ENCODE results near the gene CDC42BPA. TPM values are rescaled to one million over a fixed set of nuclear protein-coding genes. Genes with fewer than 3 reads are reported as not detected.

CDC42BPA gene
- polyA plus RNA-seq, 6 donors from 2014 or later = 0.03 to 0.74 (median 0.48) TPM; not detected in 2

DNA sequence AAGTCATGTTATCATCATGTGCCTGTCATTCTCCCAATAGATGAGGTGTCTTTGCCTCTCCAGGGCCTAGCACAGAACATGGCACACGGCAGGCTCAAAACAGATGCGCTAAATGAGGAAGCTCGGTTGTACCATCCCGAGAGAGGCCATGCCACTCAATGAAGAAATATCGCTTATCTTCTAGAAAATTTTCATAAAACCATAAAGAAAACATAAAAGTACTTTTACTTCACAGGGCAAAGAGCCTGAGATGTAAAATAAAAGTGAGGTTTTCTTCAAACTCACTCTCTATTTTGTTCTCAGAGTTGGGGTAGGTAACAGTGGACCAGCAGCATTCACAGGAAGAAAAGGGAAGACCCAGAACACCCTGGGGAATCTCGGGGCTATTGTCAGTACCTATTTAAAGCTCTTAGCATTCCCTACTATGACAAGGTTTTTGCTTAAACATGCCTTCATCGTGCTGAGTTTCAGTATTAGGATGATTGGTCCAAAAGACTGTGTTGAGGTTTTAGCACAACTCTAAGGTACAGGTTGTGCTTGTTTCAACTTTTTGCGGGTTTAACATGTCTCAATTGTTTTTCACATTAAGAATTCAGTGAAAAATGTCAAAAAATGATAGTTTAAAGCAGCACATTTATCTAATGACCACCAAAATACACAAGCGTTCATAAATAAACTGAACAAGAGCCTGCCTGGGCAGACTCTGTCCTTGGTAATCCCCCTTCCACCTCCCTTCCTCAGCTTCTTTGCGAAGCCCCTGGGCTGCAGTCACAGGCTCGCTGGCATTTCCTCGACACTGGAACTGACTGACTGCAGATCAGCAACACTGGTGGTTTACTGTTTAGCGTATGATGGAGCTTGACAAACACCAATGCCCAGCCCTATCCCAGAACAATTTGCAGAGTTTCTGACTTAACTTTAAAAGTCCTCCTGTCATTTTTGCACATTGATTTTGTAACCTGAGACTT is 322.6 kb downstream of the CDC42BPA start:
- H3K36me3 Mint-ChIP-seq = no peaks in the 10 kb centered on the region
- H3K4me3 Mint-ChIP-seq = no peak overlapping the region
- peaks cover 0 to 5% (median 0%) of the 10 kb centered on the region in 7 donors for H3K9me3 Mint-ChIP-seq
- H3K27ac Mint-ChIP-seq = no peak overlapping the region
- DNase-seq (no peak), ATAC-seq (ENCODE audit: low read depth in 2 of 2) (no peak)
- peaks cover 0 to 7% (median 0%) of the 10 kb centered on the region in 3 donors for H3K27me3 Mint-ChIP-seq
- peaks cover under 1 to 4% (median 3%) of the 10 kb centered on the region in 3 donors for H3K4me1 Mint-ChIP-seq

DNA sequence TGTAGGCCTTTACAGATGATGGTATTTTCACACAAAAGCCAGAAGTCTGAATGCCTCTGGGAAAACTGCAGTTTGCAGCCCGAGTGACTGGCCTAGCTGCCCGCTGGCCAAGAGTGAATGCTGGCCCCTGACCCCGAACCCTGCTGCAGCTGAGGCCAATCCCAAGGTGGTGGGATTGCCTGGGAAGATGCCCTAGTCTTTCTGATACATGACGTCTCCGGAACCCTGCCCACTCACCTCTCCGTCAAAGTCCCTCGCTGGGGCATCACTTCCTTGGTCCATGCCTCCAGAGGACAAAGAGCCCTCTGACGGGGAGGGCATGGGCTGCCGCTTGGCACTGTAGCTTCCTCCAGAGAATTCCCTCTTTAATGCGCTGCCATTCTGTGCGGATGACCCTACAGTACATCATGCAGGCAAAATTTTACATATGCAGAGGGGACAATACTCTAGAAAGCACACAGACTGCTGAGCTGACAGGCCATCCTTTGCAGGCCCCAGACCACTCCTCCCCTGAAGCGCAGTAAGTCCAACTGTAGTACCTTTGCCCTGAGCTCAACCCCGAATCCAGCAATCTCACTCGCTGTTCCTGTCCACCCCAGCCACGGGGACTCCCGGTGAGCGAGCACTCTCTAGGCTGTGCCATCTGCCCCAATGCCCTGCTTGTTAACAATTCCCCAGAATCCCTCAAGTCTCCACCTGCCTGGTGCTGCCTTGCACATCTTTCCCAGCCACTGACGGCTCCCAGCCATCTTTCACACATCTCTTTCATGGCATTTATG is 323.5 kb downstream of the CDC42BPA start:
- H3K4me1 Mint-ChIP-seq = peaks cover 9 to 12% (median 11%) of the 10 kb centered on the region in 3 donors
- DNase-seq = no peak
- H3K27me3 Mint-ChIP-seq = peaks cover 0 to 7% (median 0%) of the 10 kb centered on the region in 3 donors
- peaks cover 0 to under 1% (median 0%) of the 10 kb centered on the region in 7 donors for H3K9me3 Mint-ChIP-seq
- no peak overlapping the region for H3K4me3 Mint-ChIP-seq
- H3K36me3 Mint-ChIP-seq = no peaks in the 10 kb centered on the region
- no peak for ATAC-seq (ENCODE audit: low read depth in 2 of 2)
- peak overlapping the region in 2 of 6 donors; percentile 9 to 62 for H3K27ac Mint-ChIP-seq

DNA sequence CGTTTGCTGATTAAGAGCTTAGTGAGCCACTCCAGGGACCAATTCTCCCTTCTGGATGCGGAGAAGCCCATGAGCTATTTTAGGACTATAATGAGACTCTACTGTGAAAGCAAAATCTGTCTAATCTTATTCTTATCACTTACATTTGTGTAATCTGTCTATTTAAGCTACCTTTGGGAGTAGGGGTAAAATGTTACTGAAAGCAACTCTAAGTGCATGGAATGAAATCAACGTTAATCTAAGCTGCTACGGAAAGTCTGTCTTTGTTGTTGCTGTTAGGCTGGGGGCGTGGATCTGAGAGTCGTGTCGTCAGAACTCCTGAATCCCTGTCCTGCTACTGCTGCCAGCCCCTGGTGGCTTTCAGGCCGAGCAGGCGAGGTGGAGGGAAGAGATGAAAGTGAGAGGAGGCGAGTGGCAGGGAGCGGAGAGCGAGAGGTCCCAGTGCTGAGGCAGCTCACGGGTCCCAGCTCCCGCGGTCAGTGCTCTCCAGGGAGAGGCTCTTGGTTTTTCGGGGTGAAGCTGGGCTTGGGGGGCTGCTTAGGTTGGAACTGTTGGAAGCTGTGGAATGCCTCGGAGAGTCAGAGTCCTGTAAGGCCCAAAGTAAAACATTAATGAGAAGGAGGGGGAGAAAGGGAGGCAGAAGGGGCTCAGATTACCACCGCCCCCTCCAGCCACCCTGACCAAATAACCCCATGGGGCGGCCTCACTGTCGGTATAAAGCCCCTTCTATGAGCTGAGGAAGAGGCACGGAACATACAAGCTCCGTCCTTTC is 324.3 kb downstream of the CDC42BPA start:
- Mint-ChIP-seq H3K27ac (no peak overlapping the region), H3K4me1 (peaks cover 16 to 19% (median 19%) of the 10 kb centered on the region in 3 donors), H3K36me3 (no peaks in the 10 kb centered on the region), H3K27me3 (peaks cover 0 to 7% (median 0%) of the 10 kb centered on the region in 3 donors), H3K9me3 (no peaks in the 10 kb centered on the region), H3K4me3 (peak overlapping the region in 1 of 8 donors; percentile 14)
- ATAC-seq (ENCODE audit: low read depth in 2 of 2) (no peak), DNase-seq (no peak)

DNA sequence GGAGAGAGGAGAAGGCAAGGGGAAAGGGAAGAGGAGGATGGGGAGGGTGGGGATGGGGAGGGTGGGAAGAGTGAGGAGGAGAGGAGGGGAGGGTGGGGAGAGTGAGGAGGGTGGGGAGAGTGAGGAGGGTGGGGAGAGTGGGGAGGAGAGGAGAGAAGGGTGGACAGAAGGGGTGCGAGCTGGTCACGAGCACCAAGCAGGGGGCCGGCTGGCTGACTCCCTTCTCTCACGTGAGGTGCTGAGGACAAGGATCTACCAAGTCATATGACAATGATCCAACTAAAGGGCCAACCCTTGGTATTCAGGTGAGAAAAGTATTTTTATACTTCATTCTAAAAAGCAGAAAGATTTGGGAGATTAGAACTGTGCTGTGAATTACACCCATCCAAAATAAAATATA is 326.4 kb downstream of the CDC42BPA start:
- Mint-ChIP-seq H3K9me3 (no peaks in the 10 kb centered on the region), H3K36me3 (peaks cover 0 to 4% of the 10 kb centered on the region in 2 donors), H3K27me3 (no peaks in the 10 kb centered on the region), H3K4me3 (no peak overlapping the region), H3K27ac (no peak overlapping the region), H3K4me1 (peaks cover 16 to 33% (median 19%) of the 10 kb centered on the region in 3 donors)
- ATAC-seq (ENCODE audit: low read depth in 2 of 2) (no peak), DNase-seq (no peak)

DNA sequence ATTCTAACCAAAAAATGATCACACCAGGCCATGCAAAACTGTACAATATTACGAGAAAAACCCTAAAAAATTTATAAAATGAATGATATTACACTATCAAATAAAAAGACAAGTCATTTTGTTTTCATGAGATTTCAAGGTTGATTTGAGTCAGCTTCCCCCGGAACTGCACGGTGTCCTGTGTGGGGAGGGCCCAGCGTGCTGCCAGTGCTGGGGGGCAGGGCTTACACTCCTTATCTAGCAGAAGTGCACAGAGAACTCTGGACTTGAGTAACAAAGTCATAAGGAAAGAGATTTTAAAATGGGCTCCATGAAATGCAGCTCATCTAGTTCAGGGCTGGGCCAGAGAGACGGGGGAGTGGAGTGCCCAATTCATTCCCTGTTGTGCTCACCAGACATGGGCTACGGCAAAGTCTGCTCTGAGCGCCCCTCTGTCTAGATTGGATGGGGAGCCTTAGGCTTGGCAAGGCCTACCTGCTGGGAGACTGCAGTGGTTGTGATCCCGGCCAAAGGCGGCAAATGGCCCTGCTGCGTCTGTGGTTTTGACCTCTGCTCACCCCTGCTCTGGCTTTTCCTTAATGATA is 328.1 kb downstream of the CDC42BPA start:
- ATAC-seq (ENCODE audit: low read depth in 2 of 2) (peak; percentile 84 to 87), DNase-seq (no peak)
- H3K4me3 Mint-ChIP-seq = peak overlapping the region in 5 of 8 donors; percentile 57 to 82 (median 76)
- peaks cover 16 to 33% (median 19%) of the 10 kb centered on the region in 3 donors for H3K4me1 Mint-ChIP-seq
- H3K27ac Mint-ChIP-seq = peak overlapping the region; percentile 57 to 94 (median 80)
- H3K27me3 Mint-ChIP-seq = no peaks in the 10 kb centered on the region
- no peaks in the 10 kb centered on the region for H3K9me3 Mint-ChIP-seq
- H3K36me3 Mint-ChIP-seq = peaks cover 0 to 16% of the 10 kb centered on the region in 2 donors

DNA sequence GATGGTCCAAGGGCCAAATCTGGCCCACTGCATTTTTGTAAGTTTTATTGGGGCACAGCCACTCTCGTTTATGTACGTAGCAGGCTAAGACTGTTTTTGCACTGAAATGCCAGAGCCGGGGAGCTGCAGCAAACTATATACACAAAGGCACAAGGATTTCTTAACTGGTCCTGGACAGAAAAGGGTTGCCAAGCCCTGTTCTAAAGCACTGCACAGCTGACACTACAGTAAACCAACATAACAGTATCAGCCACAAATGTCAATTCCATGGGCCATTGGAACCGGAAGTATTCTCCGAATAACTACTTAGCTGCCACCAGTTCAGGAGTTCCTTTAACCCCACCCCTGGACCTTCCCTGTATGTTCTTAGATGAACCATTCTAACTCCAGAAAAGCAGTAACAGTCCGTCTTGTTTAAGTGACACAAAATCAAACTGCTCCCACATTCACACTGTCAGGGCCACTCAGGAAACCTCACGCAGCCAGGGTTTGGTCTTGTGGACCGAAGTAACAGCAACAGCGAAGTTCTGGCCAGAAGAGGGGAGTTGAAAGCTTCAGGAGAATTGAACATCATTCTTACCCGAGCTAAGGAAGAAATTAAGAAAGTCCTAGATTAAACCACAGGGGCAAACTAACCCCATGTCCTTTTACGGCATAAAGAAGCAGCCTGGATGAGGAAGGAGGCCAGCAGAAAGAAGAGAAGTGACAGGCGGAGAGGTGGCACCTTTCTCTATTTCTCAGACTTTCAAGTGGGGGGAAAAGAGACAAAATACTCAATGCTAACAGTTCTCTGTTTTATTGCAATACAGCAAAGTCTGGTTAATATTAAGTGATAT is 329.0 kb downstream of the CDC42BPA start:
- Mint-ChIP-seq H3K36me3 (peaks cover 0 to 16% of the 10 kb centered on the region in 2 donors), H3K4me1 (peaks cover 16 to 33% (median 19%) of the 10 kb centered on the region in 3 donors), H3K27me3 (no peaks in the 10 kb centered on the region), H3K27ac (peak overlapping the region; percentile 57 to 94 (median 80)), H3K9me3 (no peaks in the 10 kb centered on the region), H3K4me3 (peak overlapping the region in 7 of 8 donors; percentile 0 to 82 (median 59))
- peak; percentile 30 to 48 for ATAC-seq (ENCODE audit: low read depth in 2 of 2)
- DNase-seq = no peak

DNA sequence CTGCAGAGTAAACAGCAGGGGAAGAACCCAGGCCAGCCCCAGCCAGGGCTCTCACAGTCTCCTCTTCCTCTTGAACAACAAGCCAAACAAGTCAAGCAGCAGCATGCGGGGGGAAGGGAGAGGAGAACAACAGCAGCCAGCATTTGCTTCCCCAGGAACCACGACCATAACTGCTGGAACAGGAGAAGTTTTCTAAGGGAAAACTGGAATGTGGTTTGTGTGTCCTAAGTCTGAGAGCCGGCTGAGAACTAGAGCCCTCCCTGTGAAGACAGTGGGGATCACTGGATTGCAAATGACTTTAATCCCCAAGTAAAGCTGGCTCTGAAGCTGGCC is 330.0 kb downstream of the CDC42BPA start:
- no peak overlapping the region for H3K4me3 Mint-ChIP-seq

DNA sequence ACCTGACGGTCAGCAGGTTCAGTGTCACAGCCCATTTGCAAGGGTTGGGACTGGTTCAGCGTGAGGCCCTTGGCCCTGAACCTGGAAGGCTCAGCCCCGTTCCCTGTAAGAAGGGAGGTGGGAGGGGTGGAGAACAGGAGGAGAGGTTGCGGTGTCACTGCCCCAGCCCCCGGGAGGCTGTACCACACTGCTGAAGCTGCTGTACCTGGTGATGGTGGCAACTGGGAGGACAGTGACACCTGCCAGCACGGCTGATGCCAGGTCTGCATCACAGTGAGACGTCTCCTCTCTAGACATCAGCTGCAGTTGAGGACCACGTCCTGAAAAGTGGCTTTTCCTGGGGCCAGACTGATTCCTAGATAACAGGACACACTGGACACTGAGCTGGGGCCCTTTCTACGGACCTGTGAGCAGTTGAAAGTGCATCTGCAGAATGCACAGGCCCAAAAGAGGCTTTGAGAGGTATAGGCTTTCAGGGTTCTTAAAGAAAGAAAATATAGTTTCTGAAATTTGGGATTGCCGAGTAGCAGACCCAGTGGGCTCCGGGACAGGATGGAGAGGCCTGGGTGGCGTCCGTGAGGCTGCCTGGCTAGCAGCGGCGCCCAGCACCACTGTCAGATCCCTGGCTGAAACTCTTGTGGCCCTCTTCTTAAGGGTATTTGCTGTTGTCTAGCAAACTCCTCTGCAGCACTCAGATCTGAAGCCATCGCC is 330.5 kb downstream of the CDC42BPA start:
- ATAC-seq (ENCODE audit: low read depth in 2 of 2) (no peak), DNase-seq (no peak)
- no peak overlapping the region for H3K4me3 Mint-ChIP-seq
- peak overlapping the region in 5 of 6 donors; percentile 21 to 88 (median 70) for H3K27ac Mint-ChIP-seq
- H3K36me3 Mint-ChIP-seq = peaks cover 0 to 16% of the 10 kb centered on the region in 2 donors
- H3K4me1 Mint-ChIP-seq = peaks cover 16 to 33% (median 16%) of the 10 kb centered on the region in 3 donors
- H3K9me3 Mint-ChIP-seq = no peaks in the 10 kb centered on the region
- no peaks in the 10 kb centered on the region for H3K27me3 Mint-ChIP-seq

More for the DNA sequence above, 330.0 kb downstream of the CDC42BPA start:
- ATAC-seq (ENCODE audit: low read depth in 2 of 2) = no peak
- H3K36me3 Mint-ChIP-seq = peaks cover 0 to 16% of the 10 kb centered on the region in 2 donors
- H3K9me3 Mint-ChIP-seq = no peaks in the 10 kb centered on the region
- DNase-seq = no peak
- no peaks in the 10 kb centered on the region for H3K27me3 Mint-ChIP-seq
- peaks cover 16 to 33% (median 16%) of the 10 kb centered on the region in 3 donors for H3K4me1 Mint-ChIP-seq
- H3K27ac Mint-ChIP-seq = peak overlapping the region in 5 of 6 donors; percentile 21 to 83 (median 69)

DNA sequence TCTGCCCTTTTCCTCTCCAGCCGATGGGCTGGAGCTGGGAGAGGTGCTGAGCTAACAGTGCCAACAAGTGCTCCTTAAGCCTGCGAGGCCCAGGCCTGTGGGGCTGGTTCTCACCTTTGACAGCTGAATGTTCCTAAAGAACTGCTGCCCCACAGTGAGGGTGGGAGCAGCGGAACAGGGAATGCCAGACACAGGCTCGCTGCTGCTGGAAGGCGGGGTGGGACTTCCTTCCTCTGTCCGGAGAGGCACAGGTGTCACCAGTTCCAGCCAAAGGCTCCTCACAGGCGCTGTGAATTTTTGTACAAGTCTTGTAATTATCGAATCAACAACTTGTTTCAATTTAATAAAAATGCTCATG is 331.1 kb downstream of the CDC42BPA start:
- DNase-seq (no peak), ATAC-seq (ENCODE audit: low read depth in 2 of 2) (no peak)
- Mint-ChIP-seq H3K27ac (peak overlapping the region in 2 of 6 donors; percentile 70 to 88), H3K36me3 (peaks cover 0 to 16% of the 10 kb centered on the region in 2 donors), H3K9me3 (no peaks in the 10 kb centered on the region), H3K4me1 (peaks cover 16 to 33% (median 16%) of the 10 kb centered on the region in 3 donors), H3K4me3 (no peak overlapping the region), H3K27me3 (no peaks in the 10 kb centered on the region)

DNA sequence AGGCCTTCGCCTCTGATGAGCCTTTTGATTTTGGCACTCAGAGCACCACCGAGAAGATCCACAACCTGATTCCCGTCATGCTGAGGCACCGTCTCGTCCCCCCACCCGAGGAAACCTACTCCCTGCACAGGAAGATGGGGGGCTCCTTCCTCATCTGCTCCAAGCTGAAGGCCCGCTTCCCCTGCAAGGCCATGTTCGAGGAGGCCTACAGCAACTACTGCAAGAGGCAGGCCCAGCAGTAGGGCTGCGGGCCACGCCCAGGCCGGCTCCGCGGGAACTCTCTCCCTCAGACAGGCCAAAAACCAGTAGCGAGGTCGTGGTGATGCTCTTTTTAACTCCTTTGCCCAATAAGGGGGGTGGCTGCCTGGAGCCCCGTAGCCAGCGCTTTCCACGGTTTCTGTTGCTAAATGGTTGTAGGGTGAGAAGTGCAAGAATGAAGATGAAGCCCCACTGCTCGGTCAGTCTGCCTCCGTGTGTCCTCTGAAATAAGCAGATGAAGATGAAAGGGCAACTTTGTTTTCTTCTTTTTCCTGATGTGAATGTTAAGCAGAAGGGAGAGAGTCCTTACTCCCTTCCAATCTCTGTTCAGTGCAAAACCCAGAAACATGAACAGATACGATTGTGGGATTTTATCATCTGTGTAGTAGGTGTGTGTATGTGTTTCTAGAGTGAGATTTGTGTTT is 331.7 kb downstream of the CDC42BPA start:
- Mint-ChIP-seq H3K27me3 (no peaks in the 10 kb centered on the region), H3K4me3 (no peak overlapping the region), H3K9me3 (no peaks in the 10 kb centered on the region), H3K36me3 (peaks cover 0 to 16% of the 10 kb centered on the region in 2 donors), H3K4me1 (peaks cover 16 to 33% (median 16%) of the 10 kb centered on the region in 3 donors), H3K27ac (peak overlapping the region in 1 of 6 donors; percentile 56)
- ATAC-seq (ENCODE audit: low read depth in 2 of 2) (no peak), DNase-seq (no peak)

Data from naive B cell (primary cell).